Calu3 (cell line): ENCODE results near the gene CELF4. TPM values are rescaled to one million over a fixed set of nuclear protein-coding genes. Genes with fewer than 3 reads are reported as not detected.

Source experiments
- BruUV-seq: library from RNA; stranded (reverse); fragments of 400-500 nt; replicated peaks from 2 replicates; lab custom pipeline; 2021; lab: Mats Ljungman, UMichigan
- CTCF ChIA-PET: fragments of 300-600 bp; sonication (Branson Sonifier 250); formaldehyde crosslinking; loops from one replicate; lab custom pipeline; 2022; ENCODE audit warnings: antibody characterized with exemption; lab: Charles Lee
- DNase-seq: peaks from one replicate; pipeline ENCODE4 v3.0.0; 2022
- H3K27ac Mint-ChIP-seq: one replicate; pipeline ENCODE4 v1.8.0; 2022; ENCODE audit warnings: mixed read lengths; ENCODE audit not compliant: unreplicated experiment
- H3K27me3 Mint-ChIP-seq: one replicate; pipeline ENCODE4 v1.8.0; 2022; ENCODE audit warnings: mixed read lengths; ENCODE audit not compliant: unreplicated experiment
- H3K36me3 Mint-ChIP-seq: one replicate; pipeline ENCODE4 v1.8.0; 2022; ENCODE audit warnings: mild to moderate bottlenecking, moderate library complexity, mixed read lengths; ENCODE audit not compliant: insufficient read depth, unreplicated experiment
- H3K4me1 Mint-ChIP-seq: one replicate; pipeline ENCODE4 v1.8.0; 2022; ENCODE audit warnings: mild to moderate bottlenecking, low read depth, mixed read lengths; ENCODE audit not compliant: unreplicated experiment
- H3K4me3 Mint-ChIP-seq: one replicate; pipeline ENCODE4 v1.8.0; 2022; ENCODE audit warnings: mild to moderate bottlenecking, low read depth, moderate library complexity, mixed read lengths; ENCODE audit not compliant: unreplicated experiment
- H3K9me3 Mint-ChIP-seq: one replicate; pipeline ENCODE4 v1.8.0; 2022; ENCODE audit warnings: low read depth, mixed read lengths; ENCODE audit not compliant: unreplicated experiment
- intact Hi-C: fragments of 100-400 bp; cut with micrococcal nuclease; formaldehyde crosslinking; loops from one replicate; pipeline ENCODE4 v1.10.0; 2022; ENCODE audit not compliant: unreplicated experiment
- total RNA-seq: library from RNA; stranded (reverse); gene quantifications from 2 replicates; pipeline ENCODE4 v1.2.3, GENCODE V29; 2022
- TF ChIP-seq, protein P1 (sequence below): fragments of 200-600 bp; IDR thresholded peaks from one replicate; pipeline ENCODE4 v1.8.0; 2022; ENCODE audit warnings: antibody characterized with exemption; ENCODE audit not compliant: unreplicated experiment

Gene CELF4
- total RNA-seq, 1 experiment from 2014 or later = 7.8 TPM

- TF ChIP-seq, protein P1, sequence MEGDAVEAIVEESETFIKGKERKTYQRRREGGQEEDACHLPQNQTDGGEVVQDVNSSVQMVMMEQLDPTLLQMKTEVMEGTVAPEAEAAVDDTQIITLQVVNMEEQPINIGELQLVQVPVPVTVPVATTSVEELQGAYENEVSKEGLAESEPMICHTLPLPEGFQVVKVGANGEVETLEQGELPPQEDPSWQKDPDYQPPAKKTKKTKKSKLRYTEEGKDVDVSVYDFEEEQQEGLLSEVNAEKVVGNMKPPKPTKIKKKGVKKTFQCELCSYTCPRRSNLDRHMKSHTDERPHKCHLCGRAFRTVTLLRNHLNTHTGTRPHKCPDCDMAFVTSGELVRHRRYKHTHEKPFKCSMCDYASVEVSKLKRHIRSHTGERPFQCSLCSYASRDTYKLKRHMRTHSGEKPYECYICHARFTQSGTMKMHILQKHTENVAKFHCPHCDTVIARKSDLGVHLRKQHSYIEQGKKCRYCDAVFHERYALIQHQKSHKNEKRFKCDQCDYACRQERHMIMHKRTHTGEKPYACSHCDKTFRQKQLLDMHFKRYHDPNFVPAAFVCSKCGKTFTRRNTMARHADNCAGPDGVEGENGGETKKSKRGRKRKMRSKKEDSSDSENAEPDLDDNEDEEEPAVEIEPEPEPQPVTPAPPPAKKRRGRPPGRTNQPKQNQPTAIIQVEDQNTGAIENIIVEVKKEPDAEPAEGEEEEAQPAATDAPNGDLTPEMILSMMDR = no peak
- no peak for DNase-seq
- Mint-ChIP-seq H3K36me3 (no peaks in the 10 kb centered on the region), H3K4me1 (no peaks in the 10 kb centered on the region), H3K4me3 (no peak overlapping the region), H3K9me3 (no peaks in the 10 kb centered on the region), H3K27ac (no peak overlapping the region), H3K27me3 (no peaks in the 10 kb centered on the region)
- CTCF ChIA-PET = no interaction called here
- intact Hi-C loops = no loop called here
- BruUV-seq = no TSS peak
These were observed 141.1 kb downstream of the CELF4 start for GRCh38 chr18:37424507-37424906.

- TF ChIP-seq, protein P1 = no peak
- Mint-ChIP-seq H3K27ac (no peak overlapping the region), H3K27me3 (no peaks in the 10 kb centered on the region), H3K36me3 (no peaks in the 10 kb centered on the region), H3K4me3 (no peak overlapping the region), H3K4me1 (no peaks in the 10 kb centered on the region), H3K9me3 (no peaks in the 10 kb centered on the region)
- intact Hi-C loops = no loop called here
- BruUV-seq = no TSS peak
- no peak for DNase-seq
- CTCF ChIA-PET = no interaction called here
These were observed 143.0 kb downstream of the CELF4 start for GRCh38 chr18:37422596-37422995.

DNA sequence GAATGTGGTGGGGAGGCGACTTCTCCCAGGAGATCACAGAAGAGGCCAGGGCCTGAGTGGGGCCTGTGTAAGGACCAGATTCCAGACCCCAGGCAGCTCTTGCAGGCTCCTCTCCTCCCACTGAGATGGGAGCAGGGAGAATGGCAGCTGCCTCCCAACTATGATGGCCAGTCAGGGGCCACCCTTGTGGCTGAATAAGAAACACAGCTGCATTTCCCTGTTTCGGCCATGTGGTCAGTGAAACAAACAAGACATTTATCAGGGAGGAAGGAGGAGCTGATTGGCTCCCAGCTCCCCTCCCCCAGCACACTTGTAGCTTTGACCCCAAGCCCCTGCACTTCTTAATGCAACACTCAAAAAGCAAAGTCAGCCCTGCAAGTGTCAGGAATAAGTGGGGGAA, 143.5 kb downstream of the CELF4 start:
- Mint-ChIP-seq H3K9me3 (no peaks in the 10 kb centered on the region), H3K27me3 (no peaks in the 10 kb centered on the region), H3K27ac (no peak overlapping the region), H3K4me1 (no peaks in the 10 kb centered on the region), H3K36me3 (no peaks in the 10 kb centered on the region), H3K4me3 (no peak overlapping the region)
- no peak for DNase-seq
- no TSS peak for BruUV-seq
- TF ChIP-seq, protein P1 = no peak
- intact Hi-C loops = no loop called here
- CTCF ChIA-PET = no interaction called here

DNA sequence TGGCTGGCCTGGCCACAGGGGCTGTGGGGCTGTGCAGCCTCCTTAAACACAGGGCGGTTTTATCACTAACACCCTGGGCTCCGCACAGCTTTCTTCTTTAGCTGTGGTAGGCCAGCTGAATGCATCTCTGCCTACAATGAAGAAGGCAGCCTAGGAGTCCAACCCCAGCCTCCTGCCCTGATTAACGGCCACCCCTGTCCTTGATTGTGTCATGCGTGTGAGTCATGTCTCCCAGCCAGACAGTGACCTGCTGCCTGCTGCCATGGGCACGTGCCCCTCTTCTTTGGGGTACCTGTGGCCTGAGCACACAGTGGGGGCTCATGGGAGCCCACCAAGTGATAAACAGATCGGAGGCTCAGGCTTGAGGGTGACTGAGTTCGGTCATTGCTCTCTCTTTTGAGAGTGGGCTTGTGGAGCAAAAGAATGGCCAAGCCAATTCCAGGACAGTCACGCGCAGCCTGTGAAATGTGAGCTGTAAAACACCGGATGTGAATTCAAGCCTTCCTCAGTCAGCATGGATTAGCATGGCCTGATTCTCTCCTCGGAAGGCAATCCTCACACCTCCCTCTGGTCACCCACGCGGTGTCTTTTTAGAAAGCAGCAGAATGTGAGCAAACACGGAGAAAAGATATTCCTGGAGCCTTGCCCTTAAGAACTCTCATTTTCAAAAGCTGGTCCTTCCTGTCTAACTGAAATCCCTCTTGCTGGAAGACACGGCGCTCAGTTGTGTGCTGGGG, 144.1 kb downstream of the CELF4 start:
- DNase-seq = no peak
- CTCF ChIA-PET = no interaction called here
- TF ChIP-seq, protein P1 = no peak
- Mint-ChIP-seq H3K27me3 (no peaks in the 10 kb centered on the region), H3K4me3 (no peak overlapping the region), H3K27ac (no peak overlapping the region), H3K4me1 (no peaks in the 10 kb centered on the region), H3K36me3 (no peaks in the 10 kb centered on the region), H3K9me3 (no peaks in the 10 kb centered on the region)
- no TSS peak for BruUV-seq
- intact Hi-C loops = no loop called here
